Measurements from ENCODE around the gene CLDN9. TPM values are rescaled to one million over a fixed set of nuclear protein-coding genes. Genes with fewer than 3 reads are reported as not detected.
A peak's percentile ranks its signal among the peaks of the same experiment; 100 is the strongest.

The CLDN9 gene
- total and polyA plus RNA-seq, 9 of the 15 experiments (the other 6 are each of a cell fraction or from before 2014, with no cell fraction given) = 0.12 to 0.44 (median 0.22) TPM; not detected in 4

DNA sequence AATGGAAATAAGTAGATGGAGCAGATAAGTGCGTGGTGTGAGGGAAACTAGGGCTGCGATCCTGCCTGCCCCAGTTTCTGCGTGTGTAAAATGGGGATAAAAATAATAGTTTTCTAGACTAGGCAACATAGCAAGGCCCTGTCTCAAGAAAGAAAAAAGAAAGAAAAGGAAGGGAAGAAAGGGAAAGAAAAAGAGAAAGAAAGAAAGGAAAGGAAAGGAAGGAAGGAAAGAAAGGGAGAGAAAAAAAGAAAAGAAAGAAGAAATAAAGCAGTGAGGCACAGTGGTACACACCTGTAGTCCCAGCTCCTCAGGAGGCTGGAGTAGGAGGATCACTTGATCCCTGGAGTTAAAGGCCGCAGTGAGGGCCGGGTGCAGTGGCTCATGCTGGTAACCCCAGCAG, 30.3 kb upstream of the CLDN9 start (continued):
- TF ChIP-seq, protein P1, sequence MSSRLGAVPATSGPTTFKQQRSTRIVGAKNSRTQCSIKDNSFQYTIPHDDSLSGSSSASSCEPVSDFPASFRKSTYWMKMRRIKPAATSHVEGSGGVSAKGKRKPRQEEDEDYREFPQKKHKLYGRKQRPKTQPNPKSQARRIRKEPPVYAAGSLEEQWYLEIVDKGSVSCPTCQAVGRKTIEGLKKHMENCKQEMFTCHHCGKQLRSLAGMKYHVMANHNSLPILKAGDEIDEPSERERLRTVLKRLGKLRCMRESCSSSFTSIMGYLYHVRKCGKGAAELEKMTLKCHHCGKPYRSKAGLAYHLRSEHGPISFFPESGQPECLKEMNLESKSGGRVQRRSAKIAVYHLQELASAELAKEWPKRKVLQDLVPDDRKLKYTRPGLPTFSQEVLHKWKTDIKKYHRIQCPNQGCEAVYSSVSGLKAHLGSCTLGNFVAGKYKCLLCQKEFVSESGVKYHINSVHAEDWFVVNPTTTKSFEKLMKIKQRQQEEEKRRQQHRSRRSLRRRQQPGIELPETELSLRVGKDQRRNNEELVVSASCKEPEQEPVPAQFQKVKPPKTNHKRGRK (tag; IDR thresholded peaks at IDR 0.05) = peak; percentile 96
- TF ChIP-seq ASH1L (IDR thresholded peaks at IDR 0.05; ENCODE audit: borderline replicate concordance, low read depth, partially characterized antibody) (no peak), SMAD4 (CRISPR knock-in tag; conservative IDR thresholded peaks at IDR 0.05) (no peak), CEBPB (tag; IDR thresholded peaks at IDR 0.05) (no peak), CCNT2 (IDR thresholded peaks at IDR 0.05; ENCODE audit: borderline replicate concordance, extremely low read depth, insufficient read length, low read depth, low read length) (no peak), ZBTB43 (CRISPR knock-in tag; IDR thresholded peaks at IDR 0.05) (no peak), SRSF1 (IDR thresholded peaks at IDR 0.05; ENCODE audit: low read depth, low read length) (no peak), NFATC3 (IDR thresholded peaks at IDR 0.05) (0 out of 2 replicates have a peak, but pooled peaks have one; percentile 36), ZFP30 (CRISPR knock-in tag; IDR thresholded peaks at IDR 0.05; ENCODE audit: borderline replicate concordance) (no peak), IRF2 (CRISPR knock-in tag; IDR thresholded peaks at IDR 0.05) (no peak), BACH1 (tag; IDR thresholded peaks at IDR 0.05) (no peak), ZNF445 (CRISPR knock-in tag; IDR thresholded peaks at IDR 0.05; ENCODE audit: low read depth) (no peak), POLR2A (conservative IDR thresholded peaks at IDR 0.05) (no peak), ARID2 (IDR thresholded peaks at IDR 0.05) (0 out of 2 replicates have a peak, but pooled peaks have one; percentile 8)
